NAMALWA (cell line): ENCODE results near the gene OR2T27.
"Not testable (repeated sequence)": the region's sequence is repeated elsewhere in the genome, so short reads cannot be mapped to it uniquely, and the experiment has no call there.

Source experiments
- DNase-seq: peaks from one replicate; pipeline ENCODE4 v3.0.0-alpha.2; 2015; ENCODE audit warnings: low spot score

The OR2T27 gene

GRCh38 chr1:248640906-248641305 is 14.4 kb downstream of the OR2T27 start:
- DNase-seq: not testable (repeated sequence)

- DNase-seq: not testable (repeated sequence)
Measured at GRCh38 chr1:248639652-248640051, 15.7 kb downstream of the OR2T27 start.

- DNase-seq: not testable (repeated sequence)
Measured at GRCh38 chr1:248636612-248637011, 18.7 kb downstream of the OR2T27 start.

- DNase-seq: not testable (repeated sequence)
Measured at GRCh38 chr1:248634991-248635390, 20.3 kb downstream of the OR2T27 start, which contains the start of gene OR2T11. OR2T11 (minus strand) TSS chr1:248635091; CDS start chr1:248627128, 7,963 bp downstream.

- no peak for DNase-seq
Measured at GRCh38 chr1:248631354-248632008, 23.8 kb downstream of the OR2T27 start.

- DNase-seq: no peak
Measured at GRCh38 chr1:248630551-248630950, 24.8 kb downstream of the OR2T27 start.

- DNase-seq: no peak
Measured at GRCh38 chr1:248627971-248628844, 27.1 kb downstream of the OR2T27 start.

GRCh38 chr1:248625971-248626370 is 29.4 kb downstream of the OR2T27 start:
- DNase-seq: no peak

GRCh38 chr1:248625166-248625565 is 30.2 kb downstream of the OR2T27 start:
- DNase-seq: no peak

GRCh38 chr1:248622570-248623001 is 32.7 kb downstream of the OR2T27 start:
- DNase-seq: peak; percentile 57

GRCh38 chr1:248621770-248622169 is 33.6 kb downstream of the OR2T27 start:
- no peak for DNase-seq

- DNase-seq: peak; percentile 48
Measured at GRCh38 chr1:248618878-248619277, 36.5 kb downstream of the OR2T27 start.

GRCh38 chr1:248618119-248618518 is 37.2 kb downstream of the OR2T27 start:
- DNase-seq: no peak

- no peak for DNase-seq
Measured at GRCh38 chr1:248613742-248614141, 41.6 kb downstream of the OR2T27 start.

GRCh38 chr1:248611883-248612414 is 43.4 kb downstream of the OR2T27 start:
- no peak for DNase-seq

GRCh38 chr1:248610301-248610700 is 45.0 kb downstream of the OR2T27 start:
- DNase-seq: no peak
